Endothelial cell of umbilical vein (primary cell): ENCODE measurements around the gene FAM120A. TPM values are rescaled to one million over a fixed set of nuclear protein-coding genes. Genes with fewer than 3 reads are reported as not detected.

Experiments used
- BruUV-seq: library from RNA; stranded (reverse); fragments of 400-500 nt; replicated peaks from 2 replicates; lab custom pipeline; 2021; lab: Mats Ljungman, UMichigan
- CTCF ChIA-PET: fragments of 300-600, 350-600 bp; sonication (Branson Sonifier 250); formaldehyde crosslinking; loops from one replicate; lab custom pipeline; 2021; ENCODE audit warnings: antibody characterized with exemption, inconsistent platforms; lab: Charles Lee
- POLR2A ChIA-PET: fragments of 300-600, 350-600 bp; sonication (Branson Sonifier 250); formaldehyde crosslinking; loops from one replicate; lab custom pipeline; 2021; ENCODE audit warnings: antibody characterized with exemption, inconsistent platforms; lab: Charles Lee
- DNase-seq: peaks from one replicate; pipeline ENCODE4 v3.0.0-alpha.2; 2011; ENCODE audit warnings: low read depth, low spot score
- FAIRE-seq: peaks from 2 replicates; lab custom pipeline; 2011; peaks lifted over from hg19 to GRCh38; lab: Jason Lieb, UNC
- H2AFZ ChIP-seq: 2 replicates; pipeline ENCODE4 v1.6.0; 2012; ENCODE audit warnings: low read depth, low read length, control low read depth, inconsistent platforms
- H3K27ac ChIP-seq: 2 replicates; pipeline ENCODE4 v1.5.1; 2011; ENCODE audit warnings: low read depth, mild to moderate bottlenecking, control low read depth, low read length, moderate library complexity; ENCODE audit not compliant: insufficient read depth
- H3K27me3 ChIP-seq, 2 experiments: 2 replicates each; pipeline versions ENCODE4 v1.6.0 to v1.6.1; 2011; ENCODE audit warnings: low read length in 2 of 2, mixed read lengths in 1 of 2; ENCODE audit not compliant: control insufficient read depth in 2 of 2, insufficient read depth in 2 of 2
- H3K36me3 ChIP-seq, 2 experiments: 2 replicates in 1 of 2; 3 replicates in 1 of 2; pipeline ENCODE4 v1.5.1; 2011; ENCODE audit warnings: low read length in 2 of 2, mild to moderate bottlenecking in 1 of 2, moderate library complexity in 1 of 2; ENCODE audit not compliant: control insufficient read depth in 2 of 2, insufficient read depth in 2 of 2; ENCODE audit errors: extremely low read depth in 1 of 2
- H3K4me1 ChIP-seq: 3 replicates; pipeline ENCODE4 v1.5.1; 2011; ENCODE audit warnings: mild to moderate bottlenecking, low read length; ENCODE audit not compliant: control insufficient read depth, insufficient read depth; ENCODE audit errors: extremely low read depth
- H3K4me2 ChIP-seq: 2 replicates; pipeline ENCODE4 v1.6.1; 2011; ENCODE audit warnings: low read length, control low read depth, mixed read lengths; ENCODE audit not compliant: insufficient read depth
- H3K4me3 ChIP-seq, 3 experiments: fragments of 200-600 bp in 1 of 3; sonication (generic), shearing (Covaris generic) in 1 of 3; replicated peaks in 1 of 3; 2 replicates each; pipeline ENCODE4 v1.5.1; 2011 to 2016; ENCODE audit warnings: control low read depth in 3 of 3, low read length in 3 of 3, mild to moderate bottlenecking in 2 of 3, inconsistent platforms in 1 of 3, low read depth in 1 of 3, moderate library complexity in 1 of 3; ENCODE audit not compliant: insufficient read depth in 1 of 3
- H3K79me2 ChIP-seq: 2 replicates; pipeline ENCODE4 v1.6.0; 2012; ENCODE audit warnings: low read length, inconsistent platforms; ENCODE audit not compliant: control insufficient read depth, insufficient read depth
- H3K9ac ChIP-seq: replicated peaks from 2 replicates; pipeline ENCODE3; 2011; ENCODE audit warnings: low read length, control low read depth; ENCODE audit not compliant: insufficient read depth; ENCODE audit errors: extremely low read depth
- H3K9me1 ChIP-seq: replicated peaks from 3 replicates; pipeline ENCODE4 v1.6.0; 2011; ENCODE audit warnings: mild to moderate bottlenecking, low read length; ENCODE audit not compliant: control insufficient read depth, insufficient read depth; ENCODE audit errors: extremely low read depth
- H3K9me3 ChIP-seq: replicated peaks from 2 replicates; pipeline ENCODE4 v1.5.1; 2012; ENCODE audit warnings: low read length, inconsistent platforms; ENCODE audit not compliant: control insufficient read depth, insufficient read depth
- H4K20me1 ChIP-seq: replicated peaks from 2 replicates; pipeline ENCODE3; 2011; ENCODE audit warnings: mild to moderate bottlenecking, low read length; ENCODE audit not compliant: control insufficient read depth, insufficient read depth; ENCODE audit errors: extremely low read depth
- EZH2 ChIP-seq: IDR thresholded peaks from 2 replicates; pipeline ENCODE4 v1.6.1; 2012; ENCODE audit warnings: borderline replicate concordance, low read depth, mild to moderate bottlenecking, moderate library complexity, low read length, inconsistent platforms; ENCODE audit not compliant: severe bottlenecking
- FOS ChIP-seq: IDR thresholded peaks from 2 replicates; pipeline ENCODE4 v1.6.1; 2011; ENCODE audit warnings: mild to moderate bottlenecking, low read length, moderate library complexity, borderline replicate concordance; ENCODE audit not compliant: insufficient read depth
- GATA2 ChIP-seq: IDR thresholded peaks from 2 replicates; pipeline ENCODE4 v1.7.0; 2011; ENCODE audit warnings: low read depth, mild to moderate bottlenecking, moderate library complexity, mixed read lengths, low read length; ENCODE audit not compliant: insufficient read length, insufficient read depth
- JUN ChIP-seq: IDR thresholded peaks from 2 replicates; pipeline ENCODE4 v1.6.1; 2011; ENCODE audit warnings: borderline replicate concordance, low read depth; ENCODE audit not compliant: insufficient read length, insufficient read depth
- MYC ChIP-seq: IDR thresholded peaks from one replicate; pipeline ENCODE4 v1.6.1; 2011; ENCODE audit warnings: mild to moderate bottlenecking, low read depth, low read length
- POLR2A ChIP-seq: IDR thresholded peaks from 2 replicates; pipeline ENCODE4 v1.6.1; 2012; ENCODE audit warnings: low read depth, mild to moderate bottlenecking, control low read depth, low read length
- POLR2AphosphoS5 ChIP-seq: IDR thresholded peaks from 2 replicates; pipeline ENCODE4 v1.6.1; 2012; ENCODE audit warnings: low read depth, mild to moderate bottlenecking, control low read depth, low read length, moderate library complexity; ENCODE audit not compliant: insufficient read depth
- dilution Hi-C: fragments of 300-500 bp; cut with MboI; formaldehyde crosslinking; loops from one replicate; pipeline ENCODE4 v1.15.0; 2019; ENCODE audit warnings: low sequenced_read_pairs; ENCODE audit not compliant: extremely low pct_ligation_motif_present
- intact Hi-C: fragments of 100-400 bp; cut with micrococcal nuclease; formaldehyde crosslinking; loops from one replicate; pipeline ENCODE4 v1.10.0; 2022
- polyA plus RNA-seq, 4 experiments: library from polyadenylated mRNA; depleted of rRNA in 3 of 4; stranded (reverse) in 3 of 4; unstranded in 1 of 4; fragments of >200 nt; gene quantifications; 2 replicates each; pipeline versions ENCODE4 v1.2.1 to v1.2.3, GENCODE V29; 2011 to 2012; ENCODE audit warnings: missing spikeins in 1 of 4
- total RNA-seq: library from RNA; stranded (reverse); gene quantifications from 2 replicates; pipeline ENCODE4 v1.2.3, GENCODE V29; 2021
- TF ChIP-seq, protein P1 (sequence below), 2 donors: IDR thresholded peaks; 1 replicate in 1 of 2; 2 replicates in 1 of 2; pipeline ENCODE4 v1.5.1; 2011; ENCODE audit warnings: low read length in 2 of 2, mild to moderate bottlenecking in 2 of 2, moderate library complexity in 2 of 2, control low read depth in 1 of 2, inconsistent platforms in 1 of 2, low read depth in 1 of 2; ENCODE audit not compliant: insufficient read depth in 1 of 2; ENCODE audit errors: extremely low read depth in 1 of 2
- TF ChIP-seq, protein P2 (sequence below): IDR thresholded peaks from 2 replicates; pipeline ENCODE4 v1.6.1; 2011; ENCODE audit not compliant: insufficient read depth, insufficient read length

FAM120A gene
- total and polyA plus RNA-seq, 2 donors (not counting 3 experiments of a cell fraction or from before 2014, with no cell fraction given): 66.8 to 126 TPM

DNA sequence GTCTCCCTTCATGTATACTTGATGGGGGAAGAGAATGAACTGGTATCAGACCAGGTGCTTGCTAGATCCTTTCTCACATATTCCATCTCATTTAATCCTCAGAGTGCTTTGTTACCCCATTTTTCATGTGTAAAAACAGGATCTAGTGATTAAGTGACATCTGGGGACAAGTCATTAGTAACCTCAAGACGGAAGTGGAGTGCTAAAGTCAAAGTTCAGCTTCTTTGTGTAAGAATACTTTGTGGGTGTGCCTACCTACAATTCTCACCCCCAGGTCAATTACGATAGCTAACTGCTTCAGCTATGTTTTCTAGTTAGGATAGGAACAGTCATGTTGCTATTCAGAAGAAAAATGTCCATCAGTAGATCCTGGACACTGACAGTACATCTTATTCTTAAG, 5.0 kb downstream of the FAM120A start:
- peaks cover 11% of the 10 kb centered on the region for H4K20me1 ChIP-seq
- DNase-seq (no peak), FAIRE-seq (no peak)
- H3K9me1 ChIP-seq: no peaks in the 10 kb centered on the region
- CTCF ChIA-PET: interaction anchor here (0.7 to 2.2 kb wide), 3 partner anchors 9 to 109 kb away, joined by 3 to 8 read pairs (median 6); no protein-coding TSS in a partner anchor
- H2AFZ ChIP-seq: no peak overlapping the region
- POLR2A ChIA-PET: no interaction called here
- no peak overlapping the region for H3K4me2 ChIP-seq
- BruUV-seq: no TSS peak
- no peaks in the 10 kb centered on the region for H3K27me3 ChIP-seq
- peaks cover 5% of the 10 kb centered on the region for H3K4me1 ChIP-seq
- no peak for TF ChIP-seq GATA2
- TF ChIP-seq, protein P1, sequence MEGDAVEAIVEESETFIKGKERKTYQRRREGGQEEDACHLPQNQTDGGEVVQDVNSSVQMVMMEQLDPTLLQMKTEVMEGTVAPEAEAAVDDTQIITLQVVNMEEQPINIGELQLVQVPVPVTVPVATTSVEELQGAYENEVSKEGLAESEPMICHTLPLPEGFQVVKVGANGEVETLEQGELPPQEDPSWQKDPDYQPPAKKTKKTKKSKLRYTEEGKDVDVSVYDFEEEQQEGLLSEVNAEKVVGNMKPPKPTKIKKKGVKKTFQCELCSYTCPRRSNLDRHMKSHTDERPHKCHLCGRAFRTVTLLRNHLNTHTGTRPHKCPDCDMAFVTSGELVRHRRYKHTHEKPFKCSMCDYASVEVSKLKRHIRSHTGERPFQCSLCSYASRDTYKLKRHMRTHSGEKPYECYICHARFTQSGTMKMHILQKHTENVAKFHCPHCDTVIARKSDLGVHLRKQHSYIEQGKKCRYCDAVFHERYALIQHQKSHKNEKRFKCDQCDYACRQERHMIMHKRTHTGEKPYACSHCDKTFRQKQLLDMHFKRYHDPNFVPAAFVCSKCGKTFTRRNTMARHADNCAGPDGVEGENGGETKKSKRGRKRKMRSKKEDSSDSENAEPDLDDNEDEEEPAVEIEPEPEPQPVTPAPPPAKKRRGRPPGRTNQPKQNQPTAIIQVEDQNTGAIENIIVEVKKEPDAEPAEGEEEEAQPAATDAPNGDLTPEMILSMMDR (IDR thresholded peaks at IDR 0.05; ENCODE audit: extremely low read depth in 1 of 2, insufficient read depth in 1 of 2, low read depth in 1 of 2, low read length in 2 of 2): no peak
- no peak for TF ChIP-seq EZH2
- no peak for TF ChIP-seq JUN
- no peak for TF ChIP-seq POLR2AphosphoS5
- no peak for TF ChIP-seq MYC
- TF ChIP-seq, protein P2, sequence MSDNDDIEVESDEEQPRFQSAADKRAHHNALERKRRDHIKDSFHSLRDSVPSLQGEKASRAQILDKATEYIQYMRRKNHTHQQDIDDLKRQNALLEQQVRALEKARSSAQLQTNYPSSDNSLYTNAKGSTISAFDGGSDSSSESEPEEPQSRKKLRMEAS: no peak
- TF ChIP-seq FOS: no peak
- no peak for TF ChIP-seq POLR2A
- H3K27ac ChIP-seq: no peak overlapping the region
- H3K9ac ChIP-seq: no peak overlapping the region
- H3K9me3 ChIP-seq: no peaks in the 10 kb centered on the region
- no peaks in the 10 kb centered on the region for H3K36me3 ChIP-seq
- dilution Hi-C loops (no loop called here), intact Hi-C loops (no loop called here)
- no peak overlapping the region for H3K4me3 ChIP-seq
- peaks cover 97% of the 10 kb centered on the region for H3K79me2 ChIP-seq
